ENCODE measurements around the gene PNPLA2.
A peak's percentile ranks its signal among the peaks of the same experiment; 100 is the strongest.

PNPLA2 gene

GRCh38 chr11:846496-847098 is 27.9 kb downstream of the PNPLA2 start:
- DNase-seq = no peak

GRCh38 chr11:847876-848275 is 29.2 kb downstream of the PNPLA2 start:
- no peak for DNase-seq

- no peak for DNase-seq
Measured at GRCh38 chr11:848380-848931, 29.7 kb downstream of the PNPLA2 start.

GRCh38 chr11:849104-849824 is 30.6 kb downstream of the PNPLA2 start:
- no peak for DNase-seq

GRCh38 chr11:849951-850774 is 31.4 kb downstream of the PNPLA2 start:
- DNase-seq = no peak

- DNase-seq = no peak
Measured at GRCh38 chr11:850775-851763, 32.4 kb downstream of the PNPLA2 start.

GRCh38 chr11:852762-853161 is 34.0 kb downstream of the PNPLA2 start:
- no peak for DNase-seq

GRCh38 chr11:853682-854448 is 35.2 kb downstream of the PNPLA2 start:
- no peak for DNase-seq

- no peak for DNase-seq
Measured at GRCh38 chr11:854601-855329, 36.1 kb downstream of the PNPLA2 start.

GRCh38 chr11:855330-855674 is 36.6 kb downstream of the PNPLA2 start:
- DNase-seq = no peak

- DNase-seq = no peak
Measured at GRCh38 chr11:855796-856195, 37.1 kb downstream of the PNPLA2 start.

- no peak for DNase-seq
Measured at GRCh38 chr11:856397-856796, 37.7 kb downstream of the PNPLA2 start.

- DNase-seq = no peak
Measured at GRCh38 chr11:858053-858761, 39.5 kb downstream of the PNPLA2 start.

- DNase-seq = no peak
Measured at GRCh38 chr11:858762-859339, 40.1 kb downstream of the PNPLA2 start.

GRCh38 chr11:859394-860131 is 40.8 kb downstream of the PNPLA2 start:
- DNase-seq = peak; percentile 45

GRCh38 chr11:860234-861104 is 41.8 kb downstream of the PNPLA2 start:
- DNase-seq = no peak

- no peak for DNase-seq
Measured at GRCh38 chr11:861105-861479, 42.4 kb downstream of the PNPLA2 start.

- DNase-seq = no peak
Measured at GRCh38 chr11:862081-862661, 43.5 kb downstream of the PNPLA2 start.

Data from HCEC 1CT (cell line).